ENCODE measurements around the gene ZNF397.

The ZNF397 gene

DNA sequence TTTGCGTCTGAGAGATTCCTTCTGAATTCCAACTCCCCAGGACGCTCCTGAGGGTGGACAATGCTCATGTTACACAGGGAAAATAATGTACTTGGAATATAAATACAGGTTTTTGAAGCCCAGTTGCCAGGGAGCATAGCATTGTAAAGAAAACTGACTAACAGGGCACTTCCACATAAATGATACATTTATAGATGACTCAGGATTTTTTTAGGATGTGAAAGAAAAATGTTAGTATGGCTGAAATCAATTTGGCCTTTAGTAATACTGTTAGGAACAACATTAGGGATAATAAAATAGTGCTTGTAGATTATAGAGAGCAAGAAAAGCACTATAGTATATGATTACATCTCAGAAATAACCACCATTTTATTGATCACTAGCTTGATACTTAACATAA lies 23.6 kb downstream of the ZNF397 start:
- H3K4me1 Mint-ChIP-seq (ENCODE audit: low read depth): no peaks in the 10 kb centered on the region
- no peak for DNase-seq (ENCODE audit: low spot score)
- H3K4me3 Mint-ChIP-seq: no peak overlapping the region
- no peaks in the 10 kb centered on the region for H3K27me3 Mint-ChIP-seq (ENCODE audit: low read depth)
- H3K27ac Mint-ChIP-seq: no peak overlapping the region
- peaks cover 37% of the 10 kb centered on the region for H3K9me3 Mint-ChIP-seq
- H3K36me3 Mint-ChIP-seq (ENCODE audit: low read depth): peaks cover 62% of the 10 kb centered on the region

DNA sequence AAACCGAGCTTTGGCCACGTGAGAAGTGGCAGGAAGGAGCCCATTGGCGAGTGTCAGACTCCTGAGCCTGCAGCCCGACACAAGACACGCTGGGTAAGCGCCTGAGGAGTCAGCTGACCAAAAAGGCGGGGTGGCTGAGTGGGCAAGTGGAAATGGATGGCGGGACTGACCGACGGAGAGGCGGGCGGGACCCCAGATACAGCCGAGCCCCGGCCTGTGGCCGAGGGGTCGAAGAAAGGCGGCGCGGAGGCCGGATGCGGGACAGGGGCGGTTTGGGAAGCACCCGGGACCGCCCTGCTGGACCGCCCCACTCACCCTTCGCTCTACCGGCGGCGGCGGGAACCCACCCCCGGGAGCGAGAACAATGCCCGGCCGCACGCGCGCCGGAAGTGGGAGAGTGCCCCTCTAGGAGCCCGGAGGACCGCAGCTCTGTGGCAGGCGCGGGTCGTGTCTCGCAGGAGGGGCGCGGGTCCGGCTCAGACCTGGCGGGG lies 26.4 kb downstream of the ZNF397 start:
- DNase-seq (ENCODE audit: low spot score): no peak
- Mint-ChIP-seq H3K36me3 (ENCODE audit: low read depth) (peaks cover 43% of the 10 kb centered on the region), H3K27ac (peak overlapping the region; percentile 68), H3K9me3 (peaks cover 34% of the 10 kb centered on the region), H3K4me1 (ENCODE audit: low read depth) (no peaks in the 10 kb centered on the region), H3K4me3 (peak overlapping the region; percentile 79), H3K27me3 (ENCODE audit: low read depth) (no peaks in the 10 kb centered on the region)

DNA sequence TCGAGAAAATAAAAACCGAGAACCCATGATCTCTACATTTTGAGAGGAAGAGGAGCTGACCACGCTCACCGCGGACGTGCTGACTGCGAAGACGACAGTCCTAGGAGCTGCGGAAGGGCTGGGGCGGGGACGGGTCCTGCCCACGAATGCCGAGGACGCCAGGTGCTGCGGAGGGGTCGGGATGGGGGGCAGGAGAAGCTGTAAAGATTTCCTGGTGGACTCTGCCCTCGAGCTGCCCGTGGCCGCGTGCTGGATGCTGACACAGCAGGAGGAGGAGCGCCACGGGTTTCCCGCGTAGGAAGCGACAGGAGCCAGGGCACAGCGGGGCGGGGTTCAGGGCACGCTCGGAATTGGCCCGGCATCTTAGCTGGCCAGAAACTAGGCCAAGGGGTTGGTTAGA lies 27.0 kb downstream of the ZNF397 start:
- Mint-ChIP-seq H3K4me1 (ENCODE audit: low read depth) (no peaks in the 10 kb centered on the region), H3K36me3 (ENCODE audit: low read depth) (peaks cover 40% of the 10 kb centered on the region), H3K27me3 (ENCODE audit: low read depth) (no peaks in the 10 kb centered on the region), H3K27ac (no peak overlapping the region), H3K4me3 (peak overlapping the region; percentile 79), H3K9me3 (peaks cover 38% of the 10 kb centered on the region)
- DNase-seq (ENCODE audit: low spot score): no peak

DNA sequence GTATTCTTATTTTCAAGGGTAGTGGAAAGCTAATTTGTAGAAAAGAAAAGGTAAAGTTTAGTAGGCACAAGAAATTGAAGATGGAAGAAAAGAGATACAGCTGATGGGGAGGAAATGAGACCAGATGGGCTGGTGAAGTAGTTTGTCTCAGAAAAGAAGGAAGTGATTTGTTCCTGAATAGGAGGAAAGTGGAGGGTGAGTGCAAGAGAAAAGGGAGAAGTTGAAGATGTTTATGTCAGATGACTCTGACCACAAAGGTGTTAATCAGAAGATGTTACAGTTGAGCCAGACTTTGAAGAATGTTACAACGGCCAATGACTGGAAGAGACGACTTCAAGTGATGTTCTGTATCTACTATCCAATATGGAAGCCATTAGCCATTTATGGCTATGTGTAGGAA lies 28.0 kb downstream of the ZNF397 start:
- H3K4me1 Mint-ChIP-seq (ENCODE audit: low read depth): no peaks in the 10 kb centered on the region
- peaks cover 49% of the 10 kb centered on the region for H3K9me3 Mint-ChIP-seq
- no peak for DNase-seq (ENCODE audit: low spot score)
- H3K27me3 Mint-ChIP-seq (ENCODE audit: low read depth): no peaks in the 10 kb centered on the region
- no peak overlapping the region for H3K4me3 Mint-ChIP-seq
- H3K27ac Mint-ChIP-seq: no peak overlapping the region
- H3K36me3 Mint-ChIP-seq (ENCODE audit: low read depth): peaks cover 36% of the 10 kb centered on the region

DNA sequence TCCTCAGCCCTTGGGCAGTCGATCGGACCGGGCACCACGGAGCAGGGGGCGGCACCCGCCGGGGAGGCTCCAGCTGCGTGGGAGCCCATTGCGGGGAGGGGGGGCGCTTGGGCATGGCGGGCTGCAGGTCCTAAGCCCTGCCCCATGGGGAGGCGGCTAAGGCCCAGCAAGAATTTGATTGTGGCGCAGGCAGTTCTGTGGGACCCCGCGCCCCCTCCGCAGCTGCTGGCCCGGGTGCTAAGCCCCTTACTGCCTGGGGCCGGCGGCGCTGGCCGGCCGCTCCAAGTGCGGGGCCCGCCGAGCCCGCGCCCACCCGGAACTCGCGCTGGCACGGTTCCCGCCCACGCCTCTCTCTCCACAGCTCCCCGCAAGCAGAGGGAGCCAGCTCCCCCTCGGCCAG lies 30.8 kb downstream of the ZNF397 start:
- no peak for DNase-seq (ENCODE audit: low spot score)
- Mint-ChIP-seq H3K36me3 (ENCODE audit: low read depth) (peaks cover 29% of the 10 kb centered on the region), H3K27ac (no peak overlapping the region), H3K4me1 (ENCODE audit: low read depth) (no peaks in the 10 kb centered on the region), H3K4me3 (no peak overlapping the region), H3K9me3 (peaks cover 57% of the 10 kb centered on the region), H3K27me3 (ENCODE audit: low read depth) (no peaks in the 10 kb centered on the region)

DNA sequence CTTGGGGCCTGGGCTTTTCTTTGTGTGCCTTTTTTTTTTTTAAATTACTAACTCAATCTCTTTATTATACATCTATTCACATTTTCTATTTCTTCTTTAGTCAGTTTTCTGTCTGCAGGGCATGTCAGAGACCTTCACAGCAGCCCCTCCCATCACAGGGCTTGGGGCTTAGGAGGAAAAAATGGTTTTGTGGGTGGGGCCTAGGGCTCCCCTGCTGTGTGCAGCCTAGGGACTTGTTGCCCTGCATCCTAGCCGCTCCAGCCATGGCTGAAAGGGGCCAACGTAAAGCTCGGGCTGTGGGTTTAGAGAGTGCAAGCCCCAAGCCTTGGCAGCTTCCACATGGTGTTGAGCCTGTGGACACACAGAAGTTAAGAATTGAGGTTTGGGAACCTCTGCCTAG lies 35.4 kb downstream of the ZNF397 start:
- Mint-ChIP-seq H3K4me1 (ENCODE audit: low read depth) (peaks cover 3% of the 10 kb centered on the region), H3K27ac (no peak overlapping the region), H3K27me3 (ENCODE audit: low read depth) (no peaks in the 10 kb centered on the region), H3K9me3 (peaks cover 74% of the 10 kb centered on the region), H3K4me3 (no peak overlapping the region), H3K36me3 (ENCODE audit: low read depth) (peaks cover 33% of the 10 kb centered on the region)
- DNase-seq (ENCODE audit: low spot score): no peak

DNA sequence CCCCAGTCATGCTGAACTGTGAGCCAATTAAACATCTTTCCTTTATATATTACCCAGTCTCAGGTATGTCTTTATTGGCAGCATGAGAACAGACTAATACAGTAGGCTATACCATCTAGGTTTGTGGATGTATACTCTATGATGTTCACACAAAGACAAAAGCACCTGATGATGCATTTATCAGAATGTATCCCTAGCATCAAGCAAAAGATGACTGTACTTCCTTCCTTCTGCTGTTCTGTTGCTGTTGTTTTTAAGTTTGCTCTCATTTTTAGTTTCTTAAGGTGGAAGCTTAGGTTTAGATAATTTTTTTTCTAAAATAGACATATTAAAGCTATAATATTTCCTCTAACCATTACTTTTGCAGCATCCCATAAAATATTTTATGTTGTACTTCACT lies 36.8 kb downstream of the ZNF397 start:
- no peak overlapping the region for H3K4me3 Mint-ChIP-seq

DNA sequence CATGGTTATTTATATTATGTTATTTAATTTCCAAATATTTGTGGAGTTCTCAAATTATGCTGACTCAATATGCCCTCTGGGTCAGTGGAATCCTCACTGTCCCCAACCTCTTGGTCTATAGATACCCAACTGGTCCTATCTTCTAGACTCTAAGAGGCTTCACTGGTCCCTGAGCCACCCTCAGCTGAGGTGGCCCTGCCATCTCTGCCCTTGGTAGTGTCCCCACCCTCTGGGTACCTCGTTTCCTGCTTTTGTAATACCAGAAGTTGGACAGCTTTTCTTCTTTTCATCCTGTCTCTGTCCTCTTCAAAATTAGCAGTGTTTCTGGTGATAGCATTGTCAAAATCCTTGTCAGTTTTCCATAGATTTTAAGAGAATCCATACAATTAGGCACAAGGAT lies 37.3 kb downstream of the ZNF397 start:
- Mint-ChIP-seq H3K36me3 (ENCODE audit: low read depth) (peaks cover 38% of the 10 kb centered on the region), H3K27me3 (ENCODE audit: low read depth) (no peaks in the 10 kb centered on the region), H3K9me3 (peaks cover 81% of the 10 kb centered on the region)

More for the DNA sequence above, 36.8 kb downstream of the ZNF397 start:
- H3K9me3 Mint-ChIP-seq: peaks cover 82% of the 10 kb centered on the region
- peaks cover 3% of the 10 kb centered on the region for H3K4me1 Mint-ChIP-seq (ENCODE audit: low read depth)
- no peak for DNase-seq (ENCODE audit: low spot score)
- H3K27me3 Mint-ChIP-seq (ENCODE audit: low read depth): no peaks in the 10 kb centered on the region
- no peak overlapping the region for H3K27ac Mint-ChIP-seq
- H3K36me3 Mint-ChIP-seq (ENCODE audit: low read depth): peaks cover 36% of the 10 kb centered on the region

DNA sequence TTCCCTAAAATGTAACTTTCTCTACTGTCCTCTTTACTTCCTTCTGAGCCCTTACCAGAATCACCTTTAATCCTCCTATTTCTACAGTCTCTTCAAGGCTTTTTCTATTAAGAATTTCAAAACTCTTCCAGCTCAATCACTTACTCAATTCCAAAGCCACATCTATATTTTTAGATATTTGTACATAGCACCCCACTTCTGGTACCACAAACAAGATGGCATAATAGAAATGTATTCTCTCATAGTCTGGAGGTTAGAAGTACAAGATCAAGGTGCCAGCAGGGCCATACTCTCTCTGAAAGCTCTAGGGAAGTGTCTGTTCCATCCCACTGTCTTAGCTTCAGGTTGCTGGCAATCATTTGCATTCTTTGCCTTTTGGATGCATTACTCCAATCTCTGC lies 38.1 kb downstream of the ZNF397 start:
- H3K4me1 Mint-ChIP-seq (ENCODE audit: low read depth): peaks cover 3% of the 10 kb centered on the region
- H3K4me3 Mint-ChIP-seq: no peak overlapping the region
- DNase-seq (ENCODE audit: low spot score): no peak
- no peak overlapping the region for H3K27ac Mint-ChIP-seq
- peaks cover 73% of the 10 kb centered on the region for H3K9me3 Mint-ChIP-seq
- H3K27me3 Mint-ChIP-seq (ENCODE audit: low read depth): no peaks in the 10 kb centered on the region
- H3K36me3 Mint-ChIP-seq (ENCODE audit: low read depth): peaks cover 43% of the 10 kb centered on the region

More for the DNA sequence above, 37.3 kb downstream of the ZNF397 start:
- no peak for DNase-seq (ENCODE audit: low spot score)
- H3K27ac Mint-ChIP-seq: no peak overlapping the region
- no peak overlapping the region for H3K4me3 Mint-ChIP-seq
- H3K4me1 Mint-ChIP-seq (ENCODE audit: low read depth): peaks cover 3% of the 10 kb centered on the region

DNA sequence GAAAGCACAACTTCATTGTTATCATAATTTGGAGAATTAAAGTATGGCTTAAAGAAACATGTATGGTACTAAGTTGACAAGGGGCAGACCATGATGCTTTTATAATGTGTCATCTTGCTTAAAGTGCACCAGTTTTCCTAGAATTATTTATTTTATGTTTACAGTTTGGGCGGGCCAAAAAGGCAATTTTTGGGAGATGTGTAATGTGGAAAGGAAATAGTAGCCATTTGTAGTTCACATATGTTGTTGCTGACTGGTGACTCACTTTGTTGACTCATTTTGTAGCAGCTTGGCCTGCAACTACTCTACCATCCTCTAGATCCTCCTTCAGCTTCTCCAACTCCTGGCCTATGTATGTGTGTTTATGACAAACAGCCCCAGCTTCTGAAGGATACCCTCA lies 41.5 kb downstream of the ZNF397 start:
- peaks cover 62% of the 10 kb centered on the region for H3K36me3 Mint-ChIP-seq (ENCODE audit: low read depth)
- no peak overlapping the region for H3K27ac Mint-ChIP-seq

DNA sequence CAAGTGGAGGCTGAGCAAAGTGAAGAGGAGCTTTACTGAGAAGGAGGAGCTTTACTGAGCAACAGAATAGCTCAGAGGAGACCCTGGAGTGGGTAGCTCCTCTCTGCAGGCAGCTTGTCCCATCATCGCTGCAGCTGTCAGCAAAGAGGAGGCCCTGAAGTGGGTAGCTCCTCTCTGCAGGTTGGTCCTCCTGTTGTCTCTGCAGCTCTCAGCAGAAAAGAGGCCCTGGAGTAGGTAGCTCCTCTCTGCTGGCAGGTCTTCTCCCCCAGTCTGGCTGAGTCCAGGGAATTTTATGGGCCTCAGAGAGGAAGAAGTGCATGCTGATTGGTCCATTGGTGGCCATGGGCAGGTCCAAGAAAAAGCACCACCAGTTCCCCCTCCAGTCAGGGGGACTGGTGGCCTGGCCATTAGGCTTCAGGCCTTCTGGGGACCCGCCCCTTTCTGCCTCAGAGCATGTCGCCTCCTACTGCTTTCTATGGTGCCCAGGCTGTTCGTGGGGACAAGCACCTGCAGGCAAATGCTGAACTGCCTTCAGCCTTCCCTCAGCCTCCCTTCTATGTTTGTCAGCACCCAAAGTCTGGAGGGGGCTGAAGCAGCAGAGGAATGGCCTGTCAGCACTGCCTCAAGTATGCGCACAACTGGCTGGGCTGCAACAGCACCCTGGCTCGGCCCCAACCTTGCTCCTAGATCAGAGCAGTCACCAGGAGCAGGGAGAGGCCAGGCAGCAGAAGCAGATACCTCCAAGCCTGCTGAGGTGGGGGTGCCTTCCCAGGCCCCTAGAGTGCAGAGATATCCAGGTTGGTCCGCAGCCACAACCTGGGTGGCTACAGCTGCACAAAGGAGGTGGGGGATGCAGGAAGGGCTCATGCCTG lies 43.3 kb downstream of the ZNF397 start:
- no peak for DNase-seq (ENCODE audit: low spot score)
- H3K4me1 Mint-ChIP-seq (ENCODE audit: low read depth): peaks cover 7% of the 10 kb centered on the region
- H3K9me3 Mint-ChIP-seq: peaks cover 61% of the 10 kb centered on the region
- no peak overlapping the region for H3K27ac Mint-ChIP-seq
- H3K27me3 Mint-ChIP-seq (ENCODE audit: low read depth): no peaks in the 10 kb centered on the region
- H3K36me3 Mint-ChIP-seq (ENCODE audit: low read depth): peaks cover 60% of the 10 kb centered on the region
- no peak overlapping the region for H3K4me3 Mint-ChIP-seq

More for the DNA sequence above, 41.5 kb downstream of the ZNF397 start:
- no peak for DNase-seq (ENCODE audit: low spot score)
- Mint-ChIP-seq H3K9me3 (peaks cover 75% of the 10 kb centered on the region), H3K27me3 (ENCODE audit: low read depth) (no peaks in the 10 kb centered on the region), H3K4me1 (ENCODE audit: low read depth) (peaks cover 5% of the 10 kb centered on the region), H3K4me3 (no peak overlapping the region)

DNA sequence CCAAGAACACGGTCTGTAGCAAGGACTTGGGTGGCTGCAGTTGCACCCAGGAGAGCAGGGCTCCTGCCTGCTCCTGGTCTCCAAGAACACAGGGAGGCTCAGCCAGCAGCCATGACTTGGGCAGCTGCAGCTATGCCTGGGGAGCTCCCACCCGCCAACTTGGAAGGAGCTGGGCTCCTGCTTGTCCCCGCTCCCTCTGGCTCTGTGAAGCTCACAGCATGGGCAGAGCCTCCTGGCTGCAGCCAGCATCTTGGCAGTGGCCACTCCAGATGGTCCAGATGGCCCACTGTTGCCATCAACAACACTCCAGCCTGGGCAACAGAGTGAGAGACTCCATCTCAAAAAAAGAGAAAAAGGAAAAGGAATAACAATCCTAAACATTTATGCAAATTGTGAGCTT lies 44.0 kb downstream of the ZNF397 start:
- Mint-ChIP-seq H3K36me3 (ENCODE audit: low read depth) (peaks cover 61% of the 10 kb centered on the region), H3K9me3 (peaks cover 57% of the 10 kb centered on the region), H3K4me3 (no peak overlapping the region), H3K27me3 (ENCODE audit: low read depth) (no peaks in the 10 kb centered on the region), H3K4me1 (ENCODE audit: low read depth) (peaks cover 11% of the 10 kb centered on the region), H3K27ac (no peak overlapping the region)
- DNase-seq (ENCODE audit: low spot score): no peak

DNA sequence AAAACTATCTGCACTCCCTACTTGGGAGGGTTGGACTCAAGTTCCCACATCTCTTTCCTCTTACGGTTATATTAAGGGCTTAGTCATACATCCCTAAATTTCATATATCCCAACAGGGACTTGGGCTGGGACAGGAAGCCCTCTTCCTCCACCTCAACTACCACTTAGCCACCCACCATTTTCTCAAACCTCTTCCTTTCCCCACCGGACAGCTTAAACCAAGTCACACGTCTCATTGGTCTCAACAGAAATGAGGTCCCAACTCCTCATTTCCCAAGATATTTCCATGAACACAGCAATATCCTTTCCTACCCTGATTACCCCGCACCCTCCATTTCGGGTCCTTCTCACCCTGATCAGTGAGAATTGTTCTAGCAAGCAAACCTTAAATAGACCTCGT lies 48.5 kb downstream of the ZNF397 start:
- H3K27me3 Mint-ChIP-seq (ENCODE audit: low read depth): no peaks in the 10 kb centered on the region
- H3K36me3 Mint-ChIP-seq (ENCODE audit: low read depth): peaks cover 63% of the 10 kb centered on the region
- DNase-seq (ENCODE audit: low spot score): no peak
- peak overlapping the region; percentile 96 for H3K27ac Mint-ChIP-seq
- H3K4me3 Mint-ChIP-seq: peak overlapping the region; percentile 95
- H3K4me1 Mint-ChIP-seq (ENCODE audit: low read depth): peaks cover 29% of the 10 kb centered on the region
- H3K9me3 Mint-ChIP-seq: peaks cover 28% of the 10 kb centered on the region

DNA sequence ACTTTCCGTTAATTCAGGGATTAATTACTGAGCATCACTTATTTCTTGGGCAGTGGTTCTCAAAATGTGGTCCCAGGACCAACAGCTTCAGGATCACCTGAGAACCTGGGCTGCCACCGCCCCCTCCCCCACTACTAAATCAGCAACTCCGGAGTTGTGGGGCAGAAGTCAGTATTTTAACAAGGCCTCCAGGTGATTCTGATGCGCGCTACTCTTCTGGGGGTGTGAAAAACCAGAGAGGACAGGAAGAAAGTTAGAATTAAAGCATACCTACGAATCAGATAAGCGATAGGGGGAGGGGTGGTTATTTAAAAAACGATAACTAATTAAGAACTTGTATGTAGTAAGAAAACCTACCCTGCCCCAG lies 48.9 kb downstream of the ZNF397 start:
- Mint-ChIP-seq H3K36me3 (ENCODE audit: low read depth) (peaks cover 66% of the 10 kb centered on the region), H3K27ac (peak overlapping the region; percentile 96), H3K27me3 (ENCODE audit: low read depth) (no peaks in the 10 kb centered on the region), H3K9me3 (peaks cover 28% of the 10 kb centered on the region), H3K4me3 (peak overlapping the region; percentile 95), H3K4me1 (ENCODE audit: low read depth) (peaks cover 29% of the 10 kb centered on the region)
- DNase-seq (ENCODE audit: low spot score): no peak

All from T-helper 2 cell treated with Interferon-gamma antibody and Interleukin-4, amounts not matched to agents 5 μg/mL and 100 μg/mL, for 36 hours (primary cell).